HG02970 (cell line): ENCODE results near the gene KRT38.
"Not testable (repeated sequence)": the region's sequence is repeated elsewhere in the genome, so short reads cannot be mapped to it uniquely, and the experiment has no call there.

Experiments
- ATAC-seq: cut with Tn5 transposase; IDR thresholded peaks from one replicate; pipeline ENCODE4 v1.9.1; 2021; ENCODE audit warnings: mild to moderate bottlenecking, moderate library complexity, moderate number of reproducible peaks; ENCODE audit not compliant: unreplicated experiment, low FRiP score

Gene KRT38

DNA sequence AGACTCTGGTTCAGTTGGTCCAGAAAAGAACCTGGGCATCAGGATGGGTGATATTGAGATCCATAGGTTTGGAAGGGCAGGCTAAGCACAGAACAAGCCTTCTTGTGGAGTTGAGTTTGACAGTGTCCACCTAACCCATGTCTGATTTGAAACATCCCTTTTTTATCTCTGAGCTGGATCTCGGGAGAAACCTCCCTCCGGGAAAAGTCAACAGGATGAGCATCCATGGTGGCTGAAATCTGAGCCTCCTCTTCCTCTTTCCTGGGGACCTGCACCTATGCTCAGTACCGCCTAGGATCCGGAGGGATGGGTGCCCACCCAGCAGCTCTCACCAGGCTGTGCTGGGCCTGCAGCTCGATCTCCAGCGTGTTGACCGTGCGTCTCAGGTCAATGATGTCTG, 23.0 kb upstream of the KRT38 start:
- no peak for ATAC-seq

DNA sequence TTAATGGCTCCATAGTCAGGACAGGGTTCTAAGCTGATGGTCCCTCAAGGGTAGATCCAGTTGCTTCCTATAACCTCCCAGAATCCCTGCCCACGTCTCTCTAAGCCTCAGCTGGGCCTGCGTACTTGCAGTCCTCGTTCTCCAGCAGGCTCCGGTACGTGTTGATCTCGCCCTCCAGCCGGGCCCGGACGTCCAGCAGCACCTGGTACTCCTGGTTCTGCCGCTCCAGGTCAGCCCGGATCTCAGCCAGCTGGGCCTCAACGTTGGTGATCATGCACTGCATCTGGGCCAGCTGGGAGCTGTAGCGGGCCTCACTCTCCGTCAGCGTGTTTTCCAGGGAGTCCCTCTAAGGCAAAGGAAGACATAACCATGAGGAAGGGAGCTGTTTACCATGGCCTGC, 21.9 kb upstream of the KRT38 start:
- no peak for ATAC-seq

DNA sequence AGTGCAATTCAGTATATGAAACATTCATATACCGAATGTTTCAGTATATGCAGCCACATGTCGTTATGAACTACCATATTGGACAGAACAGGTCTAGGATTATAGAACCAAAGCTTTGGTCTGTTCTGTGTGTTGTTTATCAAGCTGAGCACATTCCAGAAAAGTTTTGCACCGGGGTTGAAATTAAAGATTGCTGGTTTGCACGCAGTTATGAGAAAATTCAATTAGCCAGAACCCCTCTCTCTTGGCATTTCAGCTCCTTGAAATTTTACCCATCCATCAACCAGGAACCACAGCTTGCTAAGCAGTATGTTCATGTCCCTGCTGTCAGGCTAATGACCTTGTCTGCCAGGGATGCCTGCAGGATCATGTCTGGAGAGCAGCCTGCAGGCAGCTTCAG, 16.9 kb upstream of the KRT38 start:
- no peak for ATAC-seq

DNA sequence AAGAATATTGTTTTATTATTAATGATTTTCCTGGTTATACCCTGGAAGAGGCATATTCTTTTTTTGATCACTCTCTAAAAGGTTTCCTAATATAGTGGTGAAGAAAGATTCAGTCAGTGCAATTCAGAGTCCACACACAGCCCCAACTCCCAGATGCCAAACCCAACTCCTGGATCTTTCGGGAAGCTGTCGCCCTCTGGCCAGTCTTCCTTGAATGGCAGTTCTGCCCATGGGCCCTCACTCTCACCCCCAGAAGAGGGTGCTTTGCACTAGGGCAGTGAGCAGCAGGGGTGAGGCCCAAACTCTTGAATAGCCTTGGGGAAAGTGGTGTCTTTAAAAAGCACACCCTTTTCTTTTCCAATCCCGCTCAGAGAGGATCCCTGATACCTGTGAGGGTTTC, 15.4 kb upstream of the KRT38 start:
- no peak for ATAC-seq

DNA sequence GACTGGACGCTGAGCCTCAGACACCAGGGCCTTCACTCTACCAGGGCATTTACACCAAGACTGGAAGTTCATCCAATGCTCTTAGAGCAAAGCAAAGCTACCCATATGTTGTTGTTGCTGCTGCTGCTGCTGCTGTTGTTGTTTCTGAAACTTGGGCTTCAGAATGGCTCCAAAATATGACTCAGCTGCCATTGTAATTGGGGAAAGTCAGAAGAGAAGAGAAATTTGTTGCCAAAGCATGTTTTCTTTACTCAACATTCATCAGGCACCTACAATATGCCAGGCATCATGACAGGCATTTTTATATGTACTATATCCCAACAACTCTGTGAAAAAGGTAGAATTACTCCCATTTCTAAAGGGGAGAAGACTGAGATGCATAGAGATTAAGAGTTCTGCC, 14.5 kb upstream of the KRT38 start:
- no peak for ATAC-seq

DNA sequence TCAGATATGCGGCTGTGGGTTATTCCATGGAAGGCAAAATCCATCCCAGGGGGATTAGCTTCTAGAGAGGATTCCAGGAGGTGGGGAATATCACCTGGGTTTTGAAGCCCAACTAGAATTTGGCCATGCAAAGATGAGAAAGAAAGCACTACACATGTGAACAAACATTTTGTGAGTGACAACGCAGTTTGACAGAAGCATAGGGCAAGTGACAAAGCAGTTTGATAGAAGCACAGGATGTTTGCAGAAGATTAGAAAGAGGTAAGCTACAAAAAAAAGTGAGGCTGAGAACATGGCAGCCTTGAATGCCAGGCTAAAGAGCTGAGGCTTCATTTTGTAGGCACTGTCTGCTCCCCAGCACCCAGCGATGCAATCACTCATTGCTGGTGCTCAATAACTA, 12.3 kb upstream of the KRT38 start:
- no peak for ATAC-seq

DNA sequence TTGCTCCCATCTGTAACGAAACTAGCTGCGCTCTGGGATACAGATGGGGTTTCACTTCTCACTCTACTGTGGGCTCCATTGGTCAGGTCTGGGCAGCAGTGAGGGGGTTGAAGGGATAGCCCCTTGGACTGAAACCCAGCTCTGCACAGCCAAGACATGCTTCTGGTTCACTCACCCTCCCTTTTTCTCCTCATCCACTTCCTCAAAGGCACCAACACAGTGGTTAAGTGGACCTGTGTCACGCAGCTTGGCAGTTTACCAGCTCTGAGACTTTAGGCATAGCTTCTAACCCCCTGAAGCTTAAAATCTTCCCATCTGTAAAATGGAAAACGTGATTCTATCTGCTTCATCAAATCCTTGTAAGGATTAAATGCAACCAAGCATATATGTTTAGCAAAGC, 11.5 kb upstream of the KRT38 start:
- no peak for ATAC-seq

DNA sequence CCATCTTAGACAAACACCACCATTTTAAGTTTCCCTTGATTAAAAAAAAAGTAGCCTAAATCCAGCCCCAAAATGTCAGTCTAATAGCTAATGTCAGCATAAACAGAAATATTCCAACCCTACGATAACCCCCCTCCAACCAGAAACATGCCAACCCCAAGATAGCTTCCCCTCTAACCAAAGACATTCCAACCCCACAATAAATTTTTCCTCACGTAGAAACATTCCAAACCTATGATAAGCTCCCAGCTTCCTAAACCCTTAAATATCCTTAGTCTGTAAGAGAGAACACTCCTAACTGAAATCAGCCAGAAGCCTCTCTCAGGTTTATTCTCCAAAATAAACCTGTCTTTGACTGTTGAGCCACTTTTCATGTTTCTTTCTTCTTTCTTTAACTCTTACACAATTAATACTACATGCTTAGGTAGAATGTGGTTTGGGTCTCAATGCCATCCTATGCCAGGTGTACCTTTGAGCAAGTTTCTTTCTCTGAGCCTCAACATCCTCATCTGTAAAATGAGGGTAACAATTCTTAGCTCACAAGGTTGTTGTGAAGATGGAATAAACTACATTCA, 10.5 kb upstream of the KRT38 start:
- ATAC-seq, result no peak

DNA sequence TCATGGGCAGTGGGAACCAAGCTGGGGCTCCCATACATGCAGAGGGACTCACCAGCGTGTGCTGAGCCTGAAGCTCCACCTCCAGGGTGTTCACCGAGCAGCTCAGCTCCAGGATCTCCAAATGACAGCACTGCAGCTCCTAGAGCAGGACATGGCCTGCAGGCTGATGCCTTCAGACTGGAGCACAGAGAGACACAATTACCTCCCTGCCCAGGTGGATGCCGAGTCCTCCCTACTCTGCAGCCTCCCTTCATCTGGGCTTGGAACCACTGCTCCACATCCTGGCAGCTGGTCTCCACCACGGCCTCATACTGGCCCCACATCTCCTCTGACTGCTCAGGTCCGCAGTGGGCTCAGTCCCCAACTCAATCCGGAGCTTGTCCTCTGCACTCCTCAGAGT, 8.2 kb upstream of the KRT38 start:
- no peak for ATAC-seq

DNA sequence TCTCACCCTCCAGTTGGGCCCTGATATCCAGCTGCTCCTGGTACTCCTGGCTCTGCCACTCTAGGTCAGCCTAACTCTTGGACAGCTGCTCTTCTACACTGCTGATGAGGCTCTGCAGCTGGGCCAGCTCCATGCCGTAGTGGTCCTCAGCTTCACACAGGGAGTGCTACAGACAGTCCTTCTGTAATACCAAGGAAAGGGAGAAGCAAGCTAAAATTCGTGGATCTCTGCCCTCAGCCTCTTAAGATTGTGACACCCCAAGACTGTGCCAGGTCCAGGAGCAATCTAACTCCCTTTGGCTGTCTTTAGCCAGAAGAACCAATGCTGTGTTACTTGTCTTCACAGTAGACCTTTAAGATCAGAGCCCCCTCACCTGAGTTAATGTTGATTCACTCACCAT, 7.7 kb upstream of the KRT38 start:
- no peak for ATAC-seq

DNA sequence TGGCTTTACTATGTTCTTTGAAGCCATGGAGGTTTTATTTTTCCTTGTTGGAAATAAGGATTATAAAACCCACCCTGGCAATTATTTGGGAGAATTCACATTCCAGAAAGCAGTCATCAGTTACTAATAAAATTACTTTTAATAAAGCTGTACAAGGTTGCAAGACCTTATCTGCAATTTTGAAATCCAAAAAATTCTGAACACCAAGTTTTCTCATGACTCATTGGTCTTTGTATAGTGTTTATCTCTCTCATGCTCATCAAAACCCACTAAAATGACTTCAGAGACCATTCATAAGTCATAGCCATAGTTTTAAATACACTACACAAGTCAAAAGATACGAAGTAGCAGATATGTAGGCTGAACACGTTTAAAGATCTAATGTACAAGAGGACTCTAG, 6.0 kb upstream of the KRT38 start:
- ATAC-seq, result no peak

DNA sequence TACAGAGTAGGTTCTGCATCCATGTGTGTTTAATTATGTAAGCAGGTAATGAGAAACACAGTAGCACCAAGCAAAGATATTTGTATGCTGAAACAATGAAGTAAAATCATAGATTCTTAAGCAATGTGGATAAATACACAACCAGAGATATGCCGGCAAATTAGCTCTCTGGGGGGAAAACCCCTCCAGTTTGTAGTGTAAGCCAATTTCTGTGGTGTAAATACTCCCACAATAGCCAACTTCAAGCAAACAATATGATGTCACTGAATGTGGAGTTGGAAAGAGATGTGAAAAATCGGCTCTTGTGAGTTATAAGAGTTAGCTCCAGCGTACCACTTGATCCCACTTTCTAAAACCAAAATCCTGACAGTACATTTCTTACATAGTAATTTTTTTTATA, 3.9 kb upstream of the KRT38 start:
- ATAC-seq, result no peak

DNA sequence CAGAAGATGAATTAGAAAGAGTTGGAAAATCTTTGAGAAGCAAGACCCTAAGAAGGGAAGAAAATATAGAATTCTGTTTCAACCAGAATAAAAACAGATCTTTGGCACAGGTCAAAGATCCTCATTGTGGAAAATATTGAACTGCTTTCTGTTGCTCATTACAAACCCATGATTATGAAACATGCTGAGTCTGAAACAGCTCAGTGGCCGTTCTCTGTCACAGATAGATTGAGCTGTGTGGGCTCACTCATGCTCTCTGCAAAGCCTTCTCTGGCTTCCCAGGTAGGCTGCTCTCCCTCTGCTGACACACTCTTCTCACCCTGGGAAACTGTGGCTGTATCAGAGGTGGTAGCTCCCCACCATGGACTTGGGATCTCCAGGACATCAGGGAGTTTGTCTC, 3.4 kb upstream of the KRT38 start:
- ATAC-seq, result no peak

DNA sequence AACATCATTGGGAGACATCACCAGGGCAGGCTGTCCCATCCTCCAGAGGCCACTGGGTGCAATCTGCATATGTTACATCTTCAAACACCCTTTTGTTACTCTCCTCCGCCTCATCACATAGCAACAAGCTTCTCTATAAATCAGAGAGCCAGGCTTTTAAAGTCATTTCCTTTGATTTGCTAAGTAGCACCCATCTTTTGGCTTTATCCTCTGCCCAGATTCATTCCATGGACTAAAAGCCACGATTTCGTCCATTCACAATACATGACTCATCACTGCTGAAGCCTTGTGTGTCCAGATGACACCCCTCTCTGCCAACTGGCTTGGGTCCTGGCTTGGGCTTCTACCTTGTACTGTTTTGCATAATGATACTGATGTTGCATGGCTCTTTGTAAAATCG, 2.0 kb upstream of the KRT38 start:
- no peak for ATAC-seq

DNA sequence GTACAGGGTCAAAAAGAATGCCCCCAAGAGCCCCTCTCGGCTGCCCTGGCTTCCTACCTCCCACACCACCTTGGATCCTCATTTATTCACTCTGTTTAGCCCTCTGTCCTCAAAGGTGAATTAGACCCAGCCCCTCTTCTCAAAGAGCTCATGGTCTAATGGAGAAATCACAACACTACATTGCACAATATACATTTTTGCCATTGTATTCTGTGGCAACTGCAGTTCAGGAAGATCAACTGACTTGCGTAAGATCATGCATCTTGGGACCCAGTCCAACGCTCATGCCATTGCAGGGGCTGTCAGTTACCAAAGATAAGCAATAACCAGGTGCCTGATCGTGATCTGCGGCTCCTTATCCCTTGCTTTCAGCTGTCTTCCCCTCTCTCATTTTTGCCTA, 1.4 kb downstream of the KRT38 start:
- no peak for ATAC-seq

DNA sequence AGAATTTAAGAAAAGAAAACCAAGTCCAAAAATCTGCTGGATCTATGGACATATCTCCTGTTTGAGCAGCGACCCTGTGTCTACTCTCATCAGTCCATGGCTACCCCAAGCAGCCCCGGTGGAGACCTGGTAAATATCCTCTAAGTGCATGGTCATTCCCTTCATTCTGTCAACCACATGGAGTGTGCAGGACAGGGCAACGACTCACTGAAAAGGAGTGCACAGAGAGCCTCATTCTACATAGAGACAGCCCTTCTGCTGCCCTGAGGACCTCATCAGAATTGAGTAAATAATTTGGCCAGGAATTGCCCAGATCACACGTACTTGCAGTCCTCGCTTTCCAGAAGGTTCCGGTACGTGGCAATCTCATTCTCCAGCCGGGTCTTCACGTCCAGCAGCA, 3.0 kb downstream of the KRT38 start:
- ATAC-seq, result no peak

DNA sequence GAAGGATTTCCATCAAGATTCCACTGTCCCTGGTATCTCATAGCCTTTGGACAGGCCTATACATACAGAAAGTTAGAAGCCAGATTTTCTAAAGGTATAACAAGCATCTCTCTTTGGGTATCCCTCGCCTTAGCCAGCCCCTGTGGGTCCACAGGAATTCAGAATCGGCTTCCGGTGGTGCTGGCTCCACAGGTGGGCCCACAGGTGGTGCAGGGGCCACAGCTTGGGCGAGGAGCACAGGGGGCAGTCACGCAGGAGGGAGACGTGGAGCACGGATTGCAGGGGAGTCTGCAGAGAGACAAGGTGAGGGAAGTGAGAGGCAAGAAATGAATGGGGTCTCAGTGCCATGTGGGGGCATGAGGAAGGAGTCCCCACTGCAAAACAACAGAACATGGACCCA, 3.5 kb downstream of the KRT38 start:
- no peak for ATAC-seq

DNA sequence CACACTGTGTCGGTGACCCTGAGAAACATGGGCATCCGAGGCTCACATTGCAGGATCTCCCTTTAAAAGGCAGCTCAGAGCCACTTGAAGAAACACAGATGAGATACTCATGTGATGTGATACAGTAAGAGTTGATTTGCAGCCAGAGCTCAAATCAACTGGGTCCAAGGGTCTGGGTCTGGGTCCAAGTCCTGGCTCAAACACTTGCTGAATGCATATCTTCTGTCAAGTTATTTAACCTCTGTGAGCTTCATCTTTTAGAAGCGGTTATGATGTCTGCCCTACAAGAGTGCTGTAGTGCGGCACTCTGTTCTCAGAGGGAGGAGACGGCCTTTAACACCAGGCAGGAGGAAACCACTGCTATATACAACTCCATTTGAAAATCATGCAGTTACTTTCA, 6.4 kb downstream of the KRT38 start:
- no peak for ATAC-seq

DNA sequence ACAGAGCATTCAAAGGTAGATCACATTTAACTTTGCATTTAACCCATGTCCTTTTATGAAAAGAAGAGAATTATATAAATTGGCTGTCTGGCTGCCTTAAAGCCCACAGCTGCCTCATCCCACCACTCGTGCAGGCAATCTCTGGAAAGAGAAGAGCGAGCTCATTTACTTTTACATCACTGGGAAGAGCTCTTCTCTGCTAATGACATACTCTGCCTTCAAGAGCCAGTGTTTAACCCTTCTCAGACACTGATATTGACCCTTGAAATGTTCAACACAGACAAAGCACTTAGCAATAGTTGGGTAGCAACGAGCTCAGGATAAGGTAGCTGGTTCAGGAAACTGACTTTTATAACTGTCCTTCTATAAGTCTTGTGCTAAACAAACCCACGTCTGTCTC, 6.8 kb downstream of the KRT38 start:
- no peak for ATAC-seq

DNA sequence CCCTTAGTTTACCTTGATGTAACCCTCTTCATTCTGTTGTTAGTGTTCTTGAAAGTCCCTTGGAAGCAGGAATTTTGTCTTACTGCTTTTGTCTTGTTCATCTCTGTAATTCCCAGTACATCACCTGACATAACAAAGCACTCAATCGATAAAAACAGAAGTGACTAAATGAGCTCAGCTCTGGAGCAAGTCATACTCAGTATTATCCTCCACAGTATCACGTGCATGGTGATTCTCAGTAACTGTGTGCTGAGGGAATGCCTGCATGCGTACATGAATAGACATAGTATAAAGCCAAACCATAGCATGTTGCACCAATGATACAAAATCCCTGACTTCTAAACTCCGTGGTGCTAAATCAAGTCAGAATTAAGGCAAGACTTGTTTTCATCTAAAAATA, 7.2 kb downstream of the KRT38 start:
- no peak for ATAC-seq

DNA sequence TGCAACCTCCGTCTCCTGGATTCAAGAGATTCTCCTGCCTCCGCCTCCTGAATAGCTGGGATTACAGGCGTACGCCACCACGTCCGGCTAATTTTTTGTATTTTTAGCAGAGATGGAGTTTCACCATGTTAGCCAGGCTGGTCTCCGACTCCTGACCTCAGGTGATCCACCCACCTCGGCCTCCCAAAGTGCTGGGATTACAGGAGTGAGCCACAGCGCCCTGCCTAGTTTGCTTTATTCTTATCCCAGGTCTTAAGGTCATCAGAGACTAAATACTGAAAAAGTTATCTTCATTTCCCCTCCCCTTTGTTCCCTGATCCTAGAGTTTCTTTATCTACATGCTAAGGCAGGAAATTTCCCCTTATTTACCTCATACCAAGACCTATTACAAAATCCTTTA, 10.4 kb downstream of the KRT38 start:
- ATAC-seq, result not testable (repeated sequence)

DNA sequence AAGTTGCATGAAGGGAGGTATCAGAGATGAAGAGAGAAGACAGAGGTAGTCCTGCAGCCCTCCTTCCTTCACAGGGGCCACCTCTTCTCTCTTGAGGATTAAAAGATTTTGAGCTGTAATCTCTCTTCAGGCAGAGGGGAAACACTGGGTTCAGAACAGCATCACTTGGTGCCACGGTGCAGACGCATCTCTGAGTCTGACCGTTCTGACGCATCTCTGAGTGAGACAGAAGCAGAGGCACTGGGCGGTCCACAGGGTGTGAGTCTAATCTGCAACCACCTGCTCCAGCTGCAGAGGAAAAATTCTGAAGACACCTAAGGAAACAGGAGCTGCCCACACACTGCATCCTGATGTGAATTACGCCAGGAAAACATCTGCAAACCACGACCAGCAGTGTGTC, 11.1 kb downstream of the KRT38 start:
- no peak for ATAC-seq

DNA sequence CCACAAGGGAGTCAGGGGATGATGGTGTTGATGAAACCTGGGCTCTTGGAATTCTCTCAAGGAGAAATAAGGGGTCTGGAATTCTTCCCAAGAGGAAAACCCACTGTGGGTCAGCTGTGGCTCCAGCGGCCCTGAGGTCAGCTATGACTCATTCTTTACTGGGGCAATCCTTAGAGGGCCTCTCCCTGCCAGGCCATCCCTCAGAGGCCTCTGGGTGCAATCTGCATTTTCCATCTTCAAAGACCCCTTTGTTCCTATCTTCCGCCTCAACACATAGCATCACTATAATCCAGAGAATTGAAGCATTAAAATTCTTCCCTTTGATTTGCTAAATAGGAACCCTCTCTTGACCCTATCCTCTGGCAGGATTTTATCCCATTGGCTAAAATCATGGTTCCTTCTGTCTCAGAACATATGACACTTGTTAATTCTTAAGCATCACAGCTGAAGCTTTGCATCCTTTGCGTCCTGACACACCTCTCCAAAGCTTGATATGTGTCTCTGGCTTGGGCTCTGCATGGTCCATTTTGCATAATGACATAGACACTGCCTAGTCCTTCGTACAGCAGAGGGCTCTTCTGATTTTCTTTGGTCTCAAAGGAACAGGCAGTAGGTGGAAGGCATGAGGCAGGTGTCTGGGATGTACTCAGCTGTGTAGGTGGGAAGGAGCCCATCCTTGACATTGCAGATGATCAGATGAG, 12.0 kb downstream of the KRT38 start:
- no peak for ATAC-seq
